GM18868 (cell line): ENCODE results near the gene GPR78.
"Not testable (repeated sequence)": the region's sequence is repeated elsewhere in the genome, so short reads cannot be mapped to it uniquely, and the experiment has no call there.

ENCODE experiments used
- ATAC-seq: cut with Tn5 transposase; IDR thresholded peaks from one replicate; pipeline ENCODE4 v1.9.1; 2021; ENCODE audit warnings: mild to moderate bottlenecking, moderate library complexity; ENCODE audit not compliant: unreplicated experiment

GPR78 gene

DNA sequence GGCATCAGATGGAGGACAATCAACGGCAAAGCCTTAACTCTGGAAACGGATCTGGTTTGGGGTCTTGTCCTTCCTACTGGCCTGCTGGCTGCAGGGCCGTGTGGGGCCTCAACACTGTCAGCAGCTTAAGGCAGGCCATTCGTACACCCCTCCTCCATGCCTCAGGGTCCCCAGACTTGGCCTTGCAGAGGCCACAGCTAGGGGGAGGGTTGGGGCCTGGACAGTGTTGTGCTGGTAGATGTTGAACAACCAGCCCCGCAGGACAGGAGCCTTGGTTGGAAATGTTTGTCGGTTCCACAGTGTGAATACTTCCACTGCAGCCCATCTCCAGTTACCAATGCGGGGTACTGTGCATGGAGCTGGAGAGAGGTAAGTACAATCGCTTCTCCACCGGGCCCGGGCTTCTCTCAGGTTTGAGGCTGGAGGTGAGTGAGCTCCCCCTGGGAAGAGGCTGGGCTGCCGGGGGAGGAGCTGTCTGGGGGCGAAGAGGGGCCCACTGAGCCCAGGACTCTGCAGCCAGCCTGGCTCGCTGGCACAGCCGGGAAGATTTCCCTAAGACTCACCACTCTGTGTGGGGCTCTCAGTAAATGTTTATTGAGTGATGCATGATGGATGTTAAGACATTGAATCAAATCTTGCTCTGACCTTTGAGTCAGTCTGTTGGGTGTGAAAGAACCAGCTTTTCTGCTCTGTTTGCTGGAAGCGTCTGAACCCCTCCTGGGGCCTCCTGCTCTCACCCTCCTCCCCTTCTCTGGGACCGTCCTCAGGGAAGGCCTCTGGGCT lies 19.7 kb upstream of the GPR78 start:
- no peak for ATAC-seq

DNA sequence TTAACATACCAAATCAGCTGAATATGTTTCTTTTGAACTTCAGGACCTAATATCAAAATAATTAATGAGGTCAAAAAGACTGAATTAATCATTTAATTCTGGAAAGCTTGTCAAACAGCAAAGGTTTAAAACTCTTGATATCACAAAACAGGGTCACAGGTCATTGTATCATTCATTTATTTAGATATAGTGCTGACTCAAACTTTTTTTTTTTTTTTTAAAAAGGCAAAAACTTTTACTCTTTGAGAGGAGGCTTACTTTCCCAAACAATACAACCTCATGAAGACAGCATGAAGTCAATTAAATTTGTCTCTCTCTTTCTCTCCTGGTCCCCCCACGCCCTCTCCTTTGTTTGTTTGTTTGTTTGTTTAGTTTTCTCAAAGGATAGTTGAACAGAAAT lies 15.6 kb upstream of the GPR78 start:
- ATAC-seq, result no peak

DNA sequence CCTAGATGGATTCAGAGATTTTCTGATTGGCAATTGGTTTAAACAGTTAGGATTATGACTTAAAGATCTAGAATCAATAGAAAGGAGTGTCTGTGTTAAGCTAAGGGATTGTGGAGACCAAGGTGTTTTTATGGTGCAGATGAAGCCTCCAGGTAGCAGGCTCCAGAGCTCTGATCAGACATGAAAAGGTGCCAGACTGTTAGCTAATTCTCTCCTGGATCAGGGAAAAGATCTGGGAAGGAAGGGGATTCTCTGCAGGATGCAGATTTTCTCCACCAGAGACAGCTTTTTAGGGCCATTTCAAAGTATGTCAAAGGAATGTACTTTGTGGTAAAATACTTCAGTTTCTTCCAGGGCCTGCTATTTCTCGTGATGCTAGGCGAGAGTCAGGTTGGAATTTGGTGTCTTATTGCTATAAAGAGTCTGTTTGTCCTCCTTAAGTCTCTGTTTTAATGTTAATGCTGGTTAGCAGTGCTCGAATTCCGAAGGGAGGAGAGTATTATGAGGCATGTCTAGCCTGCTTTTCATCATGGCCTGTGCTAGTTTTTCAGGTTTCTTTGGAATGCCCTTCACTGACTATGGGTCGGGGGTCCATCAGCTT lies 12.0 kb upstream of the GPR78 start:
- no peak for ATAC-seq

DNA sequence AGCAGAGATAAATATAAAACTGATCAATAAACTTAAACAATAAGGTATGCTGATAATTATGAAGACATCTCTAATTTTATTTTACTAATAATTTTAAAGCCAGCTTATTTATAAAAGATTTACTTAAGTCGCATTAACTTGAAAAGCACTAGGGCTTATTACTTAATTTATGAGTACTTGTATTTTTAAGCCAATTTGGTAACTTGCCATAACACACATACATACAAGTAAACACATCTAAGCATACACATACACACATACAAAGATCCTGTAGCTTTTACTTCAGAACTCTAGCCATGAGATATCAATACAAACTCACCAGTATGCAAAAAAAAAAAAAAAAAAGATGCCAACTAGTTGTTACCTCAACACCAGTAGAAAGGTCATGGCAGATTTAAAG lies 10.0 kb upstream of the GPR78 start:
- no peak for ATAC-seq

DNA sequence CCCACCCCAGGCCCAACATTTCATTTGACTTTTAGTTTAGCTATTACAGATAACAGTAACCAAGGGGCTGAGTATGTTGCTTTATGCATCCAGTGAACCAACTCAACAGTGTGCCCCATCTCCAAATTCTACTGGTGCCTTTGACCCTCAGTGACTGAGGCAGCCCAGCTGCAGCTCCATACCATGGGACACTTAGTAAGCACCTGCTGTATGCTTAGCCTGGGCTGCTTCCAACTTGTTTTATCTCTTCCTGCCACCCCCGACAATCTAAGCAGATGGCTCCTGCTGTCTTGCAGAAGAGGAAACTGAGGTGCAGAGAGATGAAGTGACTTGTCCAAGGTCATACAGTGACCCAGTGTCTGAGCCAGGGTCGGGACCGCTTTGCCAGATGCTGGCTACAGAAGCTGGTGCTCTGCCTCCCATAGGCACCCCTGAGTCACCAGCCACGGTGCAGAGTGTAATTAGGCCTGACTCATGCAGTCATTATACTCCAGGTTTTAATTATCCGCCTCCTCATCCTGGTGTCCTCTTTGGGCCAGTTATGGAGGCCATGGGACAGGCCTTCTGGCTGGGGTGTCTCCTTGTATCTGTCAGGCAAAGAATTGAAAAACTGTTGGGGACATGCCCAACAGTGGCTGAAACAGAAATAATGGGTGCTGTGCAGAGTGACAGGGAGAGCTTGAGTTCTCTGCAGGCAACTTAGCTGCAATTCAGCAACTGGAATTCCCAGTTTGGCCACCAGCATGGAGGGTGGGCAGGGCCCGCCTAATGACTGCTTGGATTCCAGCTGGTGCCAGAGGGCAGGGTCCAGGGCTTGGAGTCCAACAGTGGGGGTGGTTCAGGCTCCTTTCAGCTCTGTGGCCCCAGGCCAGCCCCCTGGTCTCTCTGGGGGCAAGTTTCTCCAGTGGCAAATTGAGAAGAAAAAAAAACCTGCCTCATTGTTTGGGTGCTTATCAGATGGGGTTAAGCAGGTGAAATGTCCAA lies 8.2 kb upstream of the GPR78 start:
- ATAC-seq, result no peak

DNA sequence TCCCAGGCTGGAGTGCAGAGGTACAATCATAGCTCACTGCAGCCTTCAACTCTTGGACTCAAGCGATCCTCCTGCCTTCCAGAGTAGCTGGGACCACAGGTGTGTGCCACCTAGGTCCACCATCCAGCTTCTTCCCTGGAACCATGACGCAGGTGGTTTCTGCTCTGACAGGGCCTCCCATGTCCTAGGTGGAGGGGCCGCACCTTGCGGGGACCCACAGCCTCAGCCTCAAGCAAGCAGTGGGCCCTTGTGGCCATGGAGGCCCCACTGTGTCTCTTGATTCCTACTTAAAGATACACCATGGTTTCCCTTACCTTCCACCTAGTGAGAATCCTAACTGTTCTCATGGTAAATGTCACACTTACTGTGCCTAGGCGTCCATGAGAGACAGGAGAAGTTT lies 6.9 kb upstream of the GPR78 start:
- ATAC-seq, result no peak

DNA sequence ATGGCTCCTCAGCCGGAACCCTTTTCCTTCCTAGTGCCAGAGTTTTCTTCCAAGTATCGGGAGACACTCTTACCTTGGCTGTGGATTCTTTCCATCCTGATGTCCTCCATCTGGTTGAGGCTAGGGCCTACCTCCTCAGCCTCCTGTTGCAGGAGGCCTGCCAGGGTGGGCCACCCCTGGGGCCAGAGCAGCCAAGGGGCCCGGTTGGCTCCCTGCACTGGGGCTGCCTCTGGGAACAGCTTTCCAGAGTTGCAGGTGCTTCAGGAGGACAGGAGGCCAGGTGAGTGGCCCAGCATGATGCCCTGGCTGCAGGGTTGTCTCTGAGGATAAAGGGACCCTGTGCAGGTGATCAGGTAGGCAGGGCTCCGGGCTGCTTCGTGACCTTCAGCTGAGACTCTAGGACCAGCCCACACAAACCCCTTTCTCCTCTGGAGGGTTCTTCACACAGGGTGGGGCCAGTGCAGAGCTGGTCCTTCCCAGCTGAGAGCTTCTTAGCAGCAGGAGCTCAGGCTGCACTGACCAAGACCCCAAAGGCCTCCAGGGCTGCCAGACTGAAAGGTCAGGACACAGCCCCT lies 5.3 kb upstream of the GPR78 start:
- no peak for ATAC-seq

DNA sequence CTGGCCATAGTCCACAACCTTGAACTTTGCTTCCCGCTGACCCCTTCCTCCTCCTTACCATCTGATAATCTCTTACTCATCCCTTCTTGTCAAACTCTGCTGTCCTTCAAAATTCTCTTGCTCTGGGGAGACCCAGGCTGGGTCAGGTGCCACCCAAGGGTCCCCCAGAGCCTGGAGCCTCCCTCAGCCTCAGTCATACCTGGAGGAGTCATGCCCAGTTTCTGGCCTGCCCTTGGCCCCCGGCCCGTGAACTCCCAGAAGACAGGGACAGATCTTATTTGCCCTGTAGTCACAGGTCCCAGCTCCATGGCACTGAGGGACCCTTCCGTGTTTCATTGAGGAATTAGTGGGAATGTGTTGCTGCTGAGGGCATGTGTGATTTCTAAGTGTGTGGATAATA lies 4.7 kb upstream of the GPR78 start:
- ATAC-seq, result no peak

DNA sequence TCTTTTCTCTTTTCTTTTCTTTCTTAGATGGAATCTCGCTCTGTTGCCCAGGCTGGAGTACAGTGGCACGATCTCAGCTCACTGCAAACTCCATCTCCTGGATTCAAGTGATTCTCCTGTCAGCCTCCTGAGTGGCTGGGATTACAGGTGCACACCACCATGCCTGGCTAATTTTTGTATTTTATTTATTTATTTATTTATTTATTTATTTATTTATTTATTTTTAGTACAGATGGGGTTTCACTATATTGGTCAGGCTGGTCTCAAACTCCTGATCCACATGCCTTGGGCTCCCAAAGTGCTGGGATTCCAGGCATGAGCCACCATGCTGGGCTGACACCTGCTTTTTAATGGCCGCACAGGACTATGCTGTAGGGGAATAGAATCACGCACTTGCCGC lies 3.6 kb upstream of the GPR78 start:
- not testable (repeated sequence) for ATAC-seq

DNA sequence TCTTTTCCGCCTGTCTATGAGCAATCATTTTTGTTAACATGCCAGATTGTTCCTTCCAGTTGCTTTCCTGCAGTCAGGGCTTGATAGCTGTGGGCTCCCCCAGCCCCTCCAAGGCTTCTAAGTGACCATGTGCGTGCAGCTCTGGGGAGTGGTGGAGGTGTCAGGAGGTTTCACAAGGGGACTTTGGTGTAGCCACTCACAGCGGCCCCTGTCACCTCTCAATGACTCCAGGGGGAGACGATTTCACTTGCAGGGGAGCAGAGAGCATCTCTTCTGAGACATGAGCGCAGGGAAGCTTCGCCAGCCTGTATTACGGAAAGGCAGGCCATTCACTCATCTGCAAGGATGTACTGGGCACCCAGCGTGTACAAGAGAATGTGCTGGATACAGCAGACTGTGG lies 3.1 kb upstream of the GPR78 start:
- no peak for ATAC-seq

DNA sequence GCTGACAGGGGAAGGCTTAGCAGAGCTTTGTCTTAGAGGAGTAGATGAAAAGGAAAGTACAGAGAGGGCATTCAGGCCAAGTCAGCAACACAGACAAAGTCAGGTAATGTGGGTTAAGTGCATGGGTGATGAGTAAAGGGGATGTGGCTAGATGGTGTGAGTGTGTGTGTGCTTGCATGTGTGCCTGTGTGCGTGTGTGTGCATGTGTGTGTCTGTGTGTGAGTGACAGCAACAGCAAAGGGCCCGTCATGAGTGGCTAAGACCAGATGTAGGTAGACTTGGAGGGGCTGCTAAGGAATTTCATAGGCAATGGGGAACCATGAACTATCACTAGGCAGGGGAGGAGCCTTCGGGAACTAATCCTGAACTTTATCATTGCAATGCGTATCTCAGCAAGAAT lies 2.2 kb upstream of the GPR78 start:
- ATAC-seq, result no peak

DNA sequence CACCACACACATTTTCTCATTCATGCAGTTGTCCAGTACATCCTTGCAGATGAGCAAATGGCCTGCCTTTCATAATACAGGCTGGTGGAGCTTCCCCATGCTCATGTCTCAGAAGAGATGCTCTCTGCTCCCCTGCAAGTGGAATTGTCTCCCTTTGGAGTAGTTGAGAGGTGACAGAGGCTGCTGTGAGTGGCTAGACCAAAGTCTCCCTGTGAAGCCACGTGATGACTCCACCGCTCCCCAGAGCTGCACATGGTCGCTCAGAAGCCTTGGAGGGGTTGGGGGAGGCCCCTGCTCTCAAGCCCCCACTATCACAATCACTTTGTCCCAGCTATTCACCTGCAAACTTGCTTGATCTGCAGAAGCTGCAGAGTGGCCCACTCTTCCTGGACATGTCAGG lies 1.5 kb upstream of the GPR78 start:
- no peak for ATAC-seq

DNA sequence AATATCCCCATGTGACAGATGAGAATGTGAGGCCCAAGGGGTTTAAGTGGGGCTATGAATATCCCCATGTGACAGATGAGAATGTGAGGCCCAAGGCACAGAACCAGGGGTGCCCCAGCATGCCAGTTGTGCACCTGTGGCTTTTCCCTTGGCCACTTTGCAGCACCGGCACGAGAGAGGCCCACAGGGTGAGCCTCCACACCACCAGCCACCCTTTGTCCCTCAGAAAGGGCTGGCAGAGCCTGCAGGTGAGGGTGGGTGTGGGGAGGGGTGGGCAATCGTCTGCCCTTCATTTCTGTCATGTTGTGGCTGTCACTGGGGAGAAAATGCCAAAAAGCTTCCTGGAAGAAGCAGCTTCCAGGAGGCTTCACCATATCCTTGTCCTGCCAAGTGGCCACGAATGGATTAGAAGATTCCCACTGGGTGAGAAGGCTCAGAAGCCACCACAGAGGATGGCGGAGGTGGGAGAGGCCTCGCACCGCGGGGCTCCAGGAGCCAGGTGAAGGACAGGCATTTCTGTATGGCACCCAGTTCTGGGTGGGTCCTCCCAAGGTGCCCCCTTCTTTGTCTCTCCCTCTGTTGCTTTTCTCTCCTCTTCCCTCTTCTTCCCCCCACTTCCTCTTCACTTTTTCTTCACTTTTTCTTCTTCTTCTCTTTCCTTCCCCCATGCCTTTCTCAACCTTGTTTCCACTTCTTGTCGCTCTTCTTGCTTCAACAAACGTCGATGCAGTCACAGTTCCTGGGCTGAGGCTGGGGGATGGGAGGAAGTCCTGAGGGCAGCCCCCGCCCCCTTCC lies 469 bp upstream of the GPR78 start:
- no peak for ATAC-seq

DNA sequence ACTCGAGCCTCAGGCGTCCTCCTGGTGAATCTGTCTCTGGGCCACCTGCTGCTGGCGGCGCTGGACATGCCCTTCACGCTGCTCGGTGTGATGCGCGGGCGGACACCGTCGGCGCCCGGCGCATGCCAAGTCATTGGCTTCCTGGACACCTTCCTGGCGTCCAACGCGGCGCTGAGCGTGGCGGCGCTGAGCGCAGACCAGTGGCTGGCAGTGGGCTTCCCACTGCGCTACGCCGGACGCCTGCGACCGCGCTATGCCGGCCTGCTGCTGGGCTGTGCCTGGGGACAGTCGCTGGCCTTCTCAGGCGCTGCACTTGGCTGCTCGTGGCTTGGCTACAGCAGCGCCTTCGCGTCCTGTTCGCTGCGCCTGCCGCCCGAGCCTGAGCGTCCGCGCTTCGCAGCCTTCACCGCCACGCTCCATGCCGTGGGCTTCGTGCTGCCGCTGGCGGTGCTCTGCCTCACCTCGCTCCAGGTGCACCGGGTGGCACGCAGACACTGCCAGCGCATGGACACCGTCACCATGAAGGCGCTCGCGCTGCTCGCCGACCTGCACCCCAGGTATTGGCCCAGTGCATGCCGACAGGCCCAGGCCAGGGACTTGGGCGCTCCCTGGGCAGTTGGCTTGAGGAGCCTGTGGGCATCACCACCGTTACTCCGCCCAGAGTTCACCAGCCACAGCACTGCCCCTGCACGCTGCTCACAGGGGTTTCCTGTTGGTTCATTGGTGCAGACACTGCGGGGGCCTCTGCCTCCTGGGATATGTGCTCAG lies 1.1 kb downstream of the GPR78 start:
- ATAC-seq, result no peak

DNA sequence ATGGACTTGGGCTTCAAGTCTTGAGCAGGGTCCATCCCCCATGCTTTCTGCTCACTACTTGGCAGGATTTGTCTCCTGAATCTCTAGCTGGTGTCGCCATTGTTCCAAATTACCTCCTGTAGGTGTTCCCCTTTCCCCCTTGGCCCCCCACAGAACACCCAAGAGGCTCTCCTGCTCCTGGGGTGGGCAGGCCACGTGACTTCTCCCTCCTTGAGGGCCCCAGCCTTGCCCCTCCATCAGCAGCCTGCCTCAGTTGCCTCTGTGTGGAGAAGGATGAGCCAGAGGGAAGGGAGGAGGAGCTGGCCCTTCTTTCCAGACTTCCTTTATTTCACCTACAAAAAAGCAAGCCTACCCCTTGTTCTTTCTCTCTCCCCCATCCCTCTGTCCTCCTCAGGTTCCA lies 1.8 kb downstream of the GPR78 start:
- no peak for ATAC-seq

DNA sequence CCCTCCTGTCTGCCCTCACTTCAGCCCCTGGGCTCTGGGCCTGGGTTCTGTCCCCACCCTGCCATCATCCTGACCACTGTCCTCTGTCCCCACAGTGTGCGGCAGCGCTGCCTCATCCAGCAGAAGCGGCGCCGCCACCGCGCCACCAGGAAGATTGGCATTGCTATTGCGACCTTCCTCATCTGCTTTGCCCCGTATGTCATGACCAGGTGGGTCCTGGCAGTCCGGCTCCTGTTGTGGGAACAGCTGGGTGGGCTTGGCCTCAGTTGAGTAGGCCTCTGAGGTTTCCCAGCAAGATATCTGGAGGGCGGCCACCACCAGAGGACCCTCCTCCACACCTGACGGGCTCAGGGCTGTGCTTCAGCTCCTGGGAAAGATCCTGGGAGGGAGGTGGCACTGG lies 2.2 kb downstream of the GPR78 start:
- no peak for ATAC-seq

DNA sequence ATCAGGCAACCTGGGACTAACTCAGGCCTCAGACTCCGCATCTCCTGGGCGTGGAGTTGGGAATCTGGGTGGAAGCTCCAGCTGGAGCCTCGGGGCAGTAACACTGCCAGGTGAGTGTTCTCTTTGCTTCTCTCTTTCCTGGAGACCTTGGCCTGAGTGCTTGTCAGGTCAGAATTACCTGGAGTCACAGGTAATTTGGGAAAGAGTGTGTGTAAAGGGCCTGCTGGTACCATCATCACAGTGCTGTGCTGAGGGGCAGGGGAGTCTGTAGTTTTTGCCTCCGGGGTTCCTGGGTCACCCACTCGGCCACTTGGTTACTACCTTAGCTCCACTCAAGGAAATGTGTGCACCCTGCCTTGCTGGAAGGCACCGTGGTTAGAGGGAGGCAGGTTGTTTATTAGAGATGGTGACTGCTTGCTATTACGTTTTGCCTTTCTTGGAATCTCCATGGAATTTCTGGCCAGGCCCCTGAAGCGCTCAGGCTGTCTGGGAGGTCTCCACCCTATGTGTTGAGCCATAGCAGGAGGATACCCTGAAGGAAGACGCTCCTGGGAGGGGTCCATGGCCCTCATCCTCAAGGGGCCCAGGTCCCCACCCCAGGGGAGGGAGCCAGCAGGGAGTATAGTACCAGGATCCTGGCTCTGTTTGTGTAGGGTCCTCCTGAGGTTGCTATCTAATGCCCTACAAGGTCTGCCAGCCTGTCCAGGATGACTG lies 2.9 kb downstream of the GPR78 start:
- no peak for ATAC-seq

DNA sequence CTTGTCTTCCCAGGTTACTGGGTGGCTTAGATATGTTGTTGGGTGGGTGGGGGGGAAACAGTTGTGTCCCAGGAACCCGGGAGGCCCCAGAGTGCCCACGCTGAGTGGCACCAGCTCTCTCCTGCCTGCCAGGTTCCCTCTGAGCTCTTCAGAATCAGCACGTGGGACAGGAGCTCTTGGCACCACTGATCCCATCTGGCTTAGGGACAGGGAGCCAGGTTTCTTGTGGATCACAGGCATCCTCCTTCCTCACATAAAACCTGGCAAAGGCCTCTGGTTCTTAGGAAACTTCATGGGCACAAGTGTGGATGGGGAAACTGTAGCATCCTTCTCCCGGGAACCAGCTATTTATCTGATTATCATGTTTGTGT lies 3.4 kb downstream of the GPR78 start:
- no peak for ATAC-seq

DNA sequence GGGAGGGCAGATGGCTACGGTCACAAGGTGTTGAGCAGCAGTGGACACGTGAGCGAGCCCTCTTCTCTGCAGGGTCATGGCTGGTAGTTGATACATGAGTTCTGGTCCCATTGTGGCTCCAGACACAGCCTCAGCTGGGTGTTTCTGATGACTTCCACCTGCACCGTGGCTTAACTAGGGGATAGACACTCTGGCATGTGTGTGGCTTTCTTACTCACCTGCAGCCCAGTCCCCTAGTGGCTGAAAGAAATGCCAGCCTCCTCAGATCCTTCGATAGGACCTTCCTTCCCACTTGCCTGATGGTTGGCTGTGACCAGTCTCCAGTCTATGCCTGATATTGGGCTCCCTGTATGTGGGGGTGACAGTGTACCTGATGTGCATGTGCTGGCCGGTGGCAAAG lies 5.0 kb downstream of the GPR78 start:
- ATAC-seq, result no peak
